Tibial artery (tissue), 4 donors: ENCODE results near the gene GNB3.

Experiments used
- DNase-seq, 2 donors: peaks; one replicate each; pipeline ENCODE4 v3.0.0-alpha.2; 2019
- H3K27ac ChIP-seq, 2 donors: fragments of 200-600 bp; sonication (generic) in 1 of 2; 1 replicate in 1 of 2; 2 replicates in 1 of 2; pipeline ENCODE4 v1.5.1; 2018 to 2019; ENCODE audit warnings: mild to moderate bottlenecking in 1 of 2
- H3K27me3 ChIP-seq, 2 donors: fragments of 200-600 bp; sonication (generic) in 1 of 2; one replicate each; pipeline versions ENCODE4 v1.5.1 to v1.6.0; 2016 to 2019
- H3K36me3 ChIP-seq, 3 donors: fragments of 200-600 bp; sonication (generic) in 2 of 3; one replicate each; pipeline ENCODE4 v1.5.1; 2016 to 2019; ENCODE audit warnings: mild to moderate bottlenecking in 2 of 3
- H3K4me1 ChIP-seq, 4 donors: fragments of 200-600 bp; sonication (generic) in 2 of 4; 1 replicate in 3 of 4; 2 replicates in 1 of 4; pipeline ENCODE4 v1.5.1; 2016 to 2019
- H3K4me3 ChIP-seq, 2 donors: fragments of 200-600 bp; sonication (generic) in 1 of 2; 1 replicate in 1 of 2; 2 replicates in 1 of 2; pipeline ENCODE4 v1.5.1; 2018 to 2019; ENCODE audit warnings: mild to moderate bottlenecking in 2 of 2
- H3K9me3 ChIP-seq, 3 donors: fragments of 200-600 bp; sonication (generic) in 1 of 3; one replicate each; pipeline ENCODE4 v1.5.1; 2016 to 2019
- CTCF ChIP-seq, 2 experiments: fragments of 200-600 bp in 1 of 2; fragments of 450-650 bp in 1 of 2; IDR thresholded peaks; one replicate each; pipeline ENCODE4 v1.5.1; 2017 to 2019; ENCODE audit warnings: antibody characterized with exemption in 2 of 2, mild to moderate bottlenecking in 1 of 2, moderate library complexity in 1 of 2
- intact Hi-C: fragments of 100-400 bp; cut with DNase I; formaldehyde crosslinking; loops from one replicate; pipeline ENCODE4 v1.15.0; 2023; ENCODE audit warnings: low total_unique reads

The GNB3 gene

GRCh38 chr12:6817098-6817497, 23.6 kb upstream of the GNB3 start:
- Histone ChIP-seq H3K36me3 (no peaks in the 10 kb centered on the region), H3K27ac (no peak overlapping the region), H3K4me3 (no peak overlapping the region), H3K9me3 (no peaks in the 10 kb centered on the region), H3K4me1 (peaks cover 0 to 10% (median 10%) of the 10 kb centered on the region in 4 donors), H3K27me3 (peaks cover 0 to 47% of the 10 kb centered on the region in 2 donors)
- DNase-seq: no peak
- intact Hi-C loops: no loop called here
- no peak for TF ChIP-seq CTCF (IDR thresholded peaks at IDR 0.05)

GRCh38 chr12:6817662-6818157, 23.0 kb upstream of the GNB3 start:
- no peak for TF ChIP-seq CTCF (IDR thresholded peaks at IDR 0.05)
- Histone ChIP-seq H3K27me3 (peaks cover 0 to 54% of the 10 kb centered on the region in 2 donors), H3K36me3 (no peaks in the 10 kb centered on the region), H3K27ac (no peak overlapping the region), H3K4me3 (no peak overlapping the region), H3K9me3 (no peaks in the 10 kb centered on the region), H3K4me1 (peaks cover 0 to 14% (median 12%) of the 10 kb centered on the region in 4 donors)
- intact Hi-C loops: no loop called here
- no peak for DNase-seq

- no peak for TF ChIP-seq CTCF (IDR thresholded peaks at IDR 0.05)
- H3K36me3 ChIP-seq: no peaks in the 10 kb centered on the region
- DNase-seq: no peak
- peaks cover 0 to 14% (median 12%) of the 10 kb centered on the region in 4 donors for H3K4me1 ChIP-seq
- H3K4me3 ChIP-seq: no peak overlapping the region
- H3K27ac ChIP-seq: no peak overlapping the region
- intact Hi-C loops: no loop called here
- peaks cover 0 to 59% of the 10 kb centered on the region in 2 donors for H3K27me3 ChIP-seq
- no peaks in the 10 kb centered on the region for H3K9me3 ChIP-seq
Measured at GRCh38 chr12:6818222-6818621, 22.5 kb upstream of the GNB3 start.

- no peaks in the 10 kb centered on the region for H3K36me3 ChIP-seq
- TF ChIP-seq CTCF (IDR thresholded peaks at IDR 0.05): no peak
- no peaks in the 10 kb centered on the region for H3K9me3 ChIP-seq
- H3K27me3 ChIP-seq: peaks cover 0 to 63% of the 10 kb centered on the region in 2 donors
- no peak for DNase-seq
- H3K4me1 ChIP-seq: peaks cover 0 to 14% (median 12%) of the 10 kb centered on the region in 4 donors
- intact Hi-C loops: no loop called here
- H3K4me3 ChIP-seq: no peak overlapping the region
- no peak overlapping the region for H3K27ac ChIP-seq
Measured at GRCh38 chr12:6818645-6819044, 22.1 kb upstream of the GNB3 start.

- DNase-seq: no peak
- Histone ChIP-seq H3K27me3 (peaks cover 0 to 69% of the 10 kb centered on the region in 2 donors), H3K27ac (no peak overlapping the region), H3K36me3 (no peaks in the 10 kb centered on the region), H3K4me3 (no peak overlapping the region), H3K9me3 (no peaks in the 10 kb centered on the region), H3K4me1 (peaks cover 0 to 14% (median 12%) of the 10 kb centered on the region in 4 donors)
- TF ChIP-seq CTCF (IDR thresholded peaks at IDR 0.05): no peak
- intact Hi-C loops: no loop called here
Measured at GRCh38 chr12:6819106-6820030, 21.4 kb upstream of the GNB3 start.
